Nephron progenitor cell (in vitro differentiated cells): ENCODE measurements around the gene COMMD8.
A peak's percentile ranks its signal among the peaks of the same experiment; 100 is the strongest.
"Not testable (repeated sequence)": the region's sequence is repeated elsewhere in the genome, so short reads cannot be mapped to it uniquely, and the experiment has no call there.

Experiments
- DNase-seq: peaks from one replicate; pipeline ENCODE4 v3.0.0; 2021
- H3K27ac Mint-ChIP-seq: 2 replicates; pipeline ENCODE4 v1.8.0; 2021; ENCODE audit warnings: mild to moderate bottlenecking, moderate library complexity, mixed read lengths
- H3K27me3 Mint-ChIP-seq: 2 replicates; pipeline ENCODE4 v1.8.0; 2021; ENCODE audit warnings: mild to moderate bottlenecking, low read depth, mixed read lengths; ENCODE audit not compliant: poor library complexity
- H3K36me3 Mint-ChIP-seq: 2 replicates; pipeline ENCODE4 v1.8.0; 2021; ENCODE audit warnings: low read depth, mixed read lengths
- H3K4me1 Mint-ChIP-seq: 2 replicates; pipeline ENCODE4 v1.8.0; 2021; ENCODE audit warnings: mixed read lengths
- H3K4me3 Mint-ChIP-seq: 2 replicates; pipeline ENCODE4 v1.8.0; 2021; ENCODE audit warnings: mild to moderate bottlenecking, moderate library complexity, mixed read lengths
- H3K9me3 Mint-ChIP-seq: 2 replicates; pipeline ENCODE4 v1.8.0; 2021; ENCODE audit warnings: mild to moderate bottlenecking, moderate library complexity, mixed read lengths
- CTCF ChIP-seq: fragments of 200-600 bp; sonication (generic); IDR thresholded peaks from 2 replicates; pipeline ENCODE4 v1.5.0; 2021; ENCODE audit warnings: antibody characterized with exemption

COMMD8 gene

GRCh38 chr4:47498899-47499298 lies 35.4 kb upstream of the COMMD8 start:
- no peak for DNase-seq
- no peak overlapping the region for H3K27ac Mint-ChIP-seq
- TF ChIP-seq CTCF = no peak
- H3K4me1 Mint-ChIP-seq = no peaks in the 10 kb centered on the region
- no peaks in the 10 kb centered on the region for H3K36me3 Mint-ChIP-seq
- no peaks in the 10 kb centered on the region for H3K9me3 Mint-ChIP-seq
- no peak overlapping the region for H3K4me3 Mint-ChIP-seq
- no peaks in the 10 kb centered on the region for H3K27me3 Mint-ChIP-seq

GRCh38 chr4:47494124-47494430 lies 30.6 kb upstream of the COMMD8 start:
- H3K27me3 Mint-ChIP-seq = no peaks in the 10 kb centered on the region
- peaks cover 4% of the 10 kb centered on the region for H3K9me3 Mint-ChIP-seq
- H3K4me1 Mint-ChIP-seq = peaks cover 6% of the 10 kb centered on the region
- H3K4me3 Mint-ChIP-seq = no peak overlapping the region
- TF ChIP-seq CTCF = no peak
- H3K27ac Mint-ChIP-seq = no peak overlapping the region
- no peak for DNase-seq
- peaks cover 1% of the 10 kb centered on the region for H3K36me3 Mint-ChIP-seq

- no peak for DNase-seq
- H3K4me3 Mint-ChIP-seq = no peak overlapping the region
- H3K27ac Mint-ChIP-seq = no peak overlapping the region
- peaks cover 6% of the 10 kb centered on the region for H3K4me1 Mint-ChIP-seq
- no peak for TF ChIP-seq CTCF
- H3K9me3 Mint-ChIP-seq = peaks cover 10% of the 10 kb centered on the region
- peaks cover 6% of the 10 kb centered on the region for H3K36me3 Mint-ChIP-seq
- H3K27me3 Mint-ChIP-seq = no peaks in the 10 kb centered on the region
Observed at GRCh38 chr4:47493238-47494123, 30.0 kb upstream of the COMMD8 start.

- H3K27ac Mint-ChIP-seq = no peak overlapping the region
- DNase-seq = no peak
Observed at GRCh38 chr4:47490550-47490949, 27.0 kb upstream of the COMMD8 start.

GRCh38 chr4:47488706-47489105 lies 25.2 kb upstream of the COMMD8 start:
- no peak for TF ChIP-seq CTCF
- peaks cover 6% of the 10 kb centered on the region for H3K36me3 Mint-ChIP-seq
- no peak overlapping the region for H3K4me3 Mint-ChIP-seq
- DNase-seq = no peak
- peaks cover 10% of the 10 kb centered on the region for H3K9me3 Mint-ChIP-seq
- peaks cover 5% of the 10 kb centered on the region for H3K27me3 Mint-ChIP-seq
- H3K4me1 Mint-ChIP-seq = peaks cover 26% of the 10 kb centered on the region
- H3K27ac Mint-ChIP-seq = no peak overlapping the region

More at GRCh38 chr4:47490550-47490949, 27.0 kb upstream of the COMMD8 start:
- Mint-ChIP-seq H3K4me3 (no peak overlapping the region), H3K9me3 (peaks cover 10% of the 10 kb centered on the region), H3K4me1 (peaks cover 15% of the 10 kb centered on the region), H3K27me3 (peaks cover 1% of the 10 kb centered on the region), H3K36me3 (peaks cover 6% of the 10 kb centered on the region)
- TF ChIP-seq CTCF = peak; percentile 29

- H3K27me3 Mint-ChIP-seq, H3K27ac Mint-ChIP-seq, H3K36me3 Mint-ChIP-seq, DNase-seq: not testable (repeated sequence)
- Mint-ChIP-seq H3K4me1 (peaks cover 25% of the 10 kb centered on the region), H3K9me3 (peaks cover 10% of the 10 kb centered on the region), H3K4me3 (peak overlapping the region; percentile 96)
Observed at GRCh38 chr4:47486727-47487126, 23.2 kb upstream of the COMMD8 start.
